ENCODE results near the gene SLC6A18. TPM values are rescaled to one million over a fixed set of nuclear protein-coding genes. Genes with fewer than 3 reads are reported as not detected.

The SLC6A18 gene
- total RNA-seq, 2 donors from 2014 or later, result not detected

- Histone ChIP-seq H3K27me3 (no peaks in the 10 kb centered on the region), H3K27ac (peak overlapping the region; percentile 90 to 94 (median 92)), H3K4me3 (no peak overlapping the region), H3K36me3 (replicated peaks in 1 of 2; ENCODE audit: insufficient read depth in 1 of 2, low read depth in 2 of 2) (no peaks in the 10 kb centered on the region), H3K9me3 (no peaks in the 10 kb centered on the region), H3K4me1 (peaks cover 61% of the 10 kb centered on the region)
- ATAC-seq (peak; percentile 51), DNase-seq (peak; percentile 71 to 95 (median 90))
- WGBS, 2 donors, result 25 to 50% methylated on average over 15 to 24 of the region's 27 CpGs
- TF ChIP-seq POLR2A (IDR thresholded peaks at IDR 0.05), result peak in 2 of 3 donors; percentile 49 to 52
- TF ChIP-seq CTCF (IDR thresholded peaks at IDR 0.05), result no peak
- intact Hi-C loops (cut with DNase I), result no loop called here
These were observed 43.5 kb upstream of the SLC6A18 start for GRCh38 chr5:1181451-1182359.

- ATAC-seq (no peak), DNase-seq (no peak)
- Histone ChIP-seq H3K4me3 (no peak overlapping the region), H3K9me3 (no peaks in the 10 kb centered on the region), H3K27ac (peak overlapping the region; percentile 90 to 92 (median 92)), H3K36me3 (replicated peaks in 1 of 2; ENCODE audit: insufficient read depth in 1 of 2, low read depth in 2 of 2) (no peaks in the 10 kb centered on the region), H3K4me1 (peaks cover 67% of the 10 kb centered on the region), H3K27me3 (no peaks in the 10 kb centered on the region)
- TF ChIP-seq CTCF (IDR thresholded peaks at IDR 0.05) (no peak), POLR2A (IDR thresholded peaks at IDR 0.05) (no peak)
- 58 to 75% methylated on average over 4 to 7 of the region's 7 CpGs for WGBS, 2 donors
- intact Hi-C loops (cut with DNase I), result no loop called here
These were observed 42.9 kb upstream of the SLC6A18 start for GRCh38 chr5:1182360-1182632.

- TF ChIP-seq POLR2A (IDR thresholded peaks at IDR 0.05) (peak; percentile 10 to 66 (median 63)), CTCF (IDR thresholded peaks at IDR 0.05) (no peak)
- H3K4me3 ChIP-seq, result no peak overlapping the region
- WGBS, 2 donors, result 8 to 17% methylated on average over 7 to 31 of the region's 31 CpGs
- ATAC-seq, result peak; percentile 45
- H3K27ac ChIP-seq, result peak overlapping the region; percentile 90 to 92 (median 92)
- intact Hi-C loops (cut with DNase I), result no loop called here
- H3K27me3 ChIP-seq, result no peaks in the 10 kb centered on the region
- DNase-seq, result peak; percentile 63 to 82 (median 78)
- H3K36me3 ChIP-seq (replicated peaks in 1 of 2; ENCODE audit: insufficient read depth in 1 of 2, low read depth in 2 of 2), result no peaks in the 10 kb centered on the region
- peaks cover 72% of the 10 kb centered on the region for H3K4me1 ChIP-seq
- H3K9me3 ChIP-seq, result no peaks in the 10 kb centered on the region
These were observed 42.4 kb upstream of the SLC6A18 start for GRCh38 chr5:1182633-1183423.

- ATAC-seq (peak; percentile 5), DNase-seq (no peak)
- 49 to 60% methylated on average over 13 to 18 of the region's 18 CpGs for WGBS, 2 donors
- intact Hi-C loops (cut with DNase I), result no loop called here
- H3K9me3 ChIP-seq, result no peaks in the 10 kb centered on the region
- H3K27ac ChIP-seq, result peak overlapping the region; percentile 90 to 92 (median 92)
- H3K4me3 ChIP-seq, result no peak overlapping the region
- peaks cover 80% of the 10 kb centered on the region for H3K4me1 ChIP-seq
- H3K27me3 ChIP-seq, result no peaks in the 10 kb centered on the region
- no peaks in the 10 kb centered on the region for H3K36me3 ChIP-seq (replicated peaks in 1 of 2; ENCODE audit: insufficient read depth in 1 of 2, low read depth in 2 of 2)
- TF ChIP-seq CTCF (IDR thresholded peaks at IDR 0.05) (no peak), POLR2A (IDR thresholded peaks at IDR 0.05) (no peak)
These were observed 41.6 kb upstream of the SLC6A18 start for GRCh38 chr5:1183424-1184162.
